H9 (cell line): ENCODE data around the gene LMX1B. TPM values are rescaled to one million over a fixed set of nuclear protein-coding genes. Genes with fewer than 3 reads are reported as not detected.

Experiments used
- DNase-seq: peaks from one replicate; pipeline ENCODE4 v3.0.0-alpha.2; 2017
- H2AFZ ChIP-seq: one replicate; pipeline ENCODE4 v1.6.1; 2013; ENCODE audit warnings: mild to moderate bottlenecking, low read length, control low read depth, moderate library complexity
- H2AK5ac ChIP-seq: 2 replicates; pipeline ENCODE4 v1.6.1; 2013; ENCODE audit warnings: low read length, control low read depth, mixed read lengths; ENCODE audit not compliant: insufficient read length
- H2BK120ac ChIP-seq: one replicate; pipeline ENCODE4 v1.6.1; 2013; ENCODE audit warnings: low read depth, mild to moderate bottlenecking, low read length, control low read depth, inconsistent platforms; ENCODE audit not compliant: poor library complexity, severe bottlenecking
- H2BK12ac ChIP-seq: 2 replicates; pipeline ENCODE4 v1.6.1; 2013; ENCODE audit warnings: low read length, control low read depth, mixed read lengths, low read depth; ENCODE audit not compliant: insufficient read length
- H2BK15ac ChIP-seq: 2 replicates; pipeline ENCODE4 v1.6.1; 2013; ENCODE audit warnings: low read depth, low read length, control low read depth
- H2BK20ac ChIP-seq: one replicate; pipeline ENCODE4 v1.6.1; 2013; ENCODE audit warnings: low read depth, mild to moderate bottlenecking, low read length, control low read depth, inconsistent platforms; ENCODE audit not compliant: poor library complexity, severe bottlenecking
- H2BK5ac ChIP-seq: 2 replicates; pipeline ENCODE4 v1.6.1; 2013; ENCODE audit warnings: low read length, control low read depth, mixed read lengths; ENCODE audit not compliant: insufficient read length
- H3K14ac ChIP-seq: 2 replicates; pipeline ENCODE4 v1.6.1; 2013; ENCODE audit warnings: low read length, control low read depth; ENCODE audit not compliant: insufficient read depth
- H3K18ac ChIP-seq: 2 replicates; pipeline ENCODE4 v1.6.1; 2013; ENCODE audit warnings: low read depth, mild to moderate bottlenecking, mixed read lengths, low read length, control low read depth; ENCODE audit not compliant: insufficient read length
- H3K23ac ChIP-seq: 2 replicates; pipeline ENCODE4 v1.6.1; 2013; ENCODE audit warnings: low read length, control low read depth, mixed read lengths, low read depth; ENCODE audit not compliant: insufficient read length
- H3K23me2 ChIP-seq: 2 replicates; pipeline ENCODE4 v1.6.1; 2013; ENCODE audit warnings: low read depth, mild to moderate bottlenecking, mixed read lengths, low read length, control low read depth; ENCODE audit not compliant: insufficient read length, poor library complexity, severe bottlenecking
- H3K27ac ChIP-seq: 2 replicates; pipeline ENCODE4 v1.5.1; 2013; ENCODE audit warnings: low read length, control low read depth, mixed read lengths, low read depth; ENCODE audit not compliant: insufficient read length
- H3K27me3 ChIP-seq: 2 replicates; pipeline ENCODE4 v1.6.1; 2013; ENCODE audit warnings: low read length, control low read depth, inconsistent platforms; ENCODE audit not compliant: insufficient read depth
- H3K4ac ChIP-seq: 2 replicates; pipeline ENCODE4 v1.6.1; 2013; ENCODE audit warnings: low read depth, mild to moderate bottlenecking, control low read depth, inconsistent platforms, low read length, moderate library complexity
- H3K4me1 ChIP-seq: 2 replicates; pipeline ENCODE4 v1.6.1; 2013; ENCODE audit warnings: low read length, control low read depth, inconsistent platforms; ENCODE audit not compliant: insufficient read depth
- H3K4me2 ChIP-seq: 2 replicates; pipeline ENCODE4 v1.6.1; 2013; ENCODE audit warnings: low read length, control low read depth, mixed read lengths; ENCODE audit not compliant: insufficient read length, insufficient read depth
- H3K56ac ChIP-seq: 2 replicates; pipeline ENCODE4 v1.6.1; 2013; ENCODE audit warnings: low read depth, mild to moderate bottlenecking, mixed read lengths, low read length, control low read depth; ENCODE audit not compliant: insufficient read length
- H3K79me1 ChIP-seq: 2 replicates; pipeline ENCODE4 v1.6.1; 2013; ENCODE audit warnings: low read depth, mild to moderate bottlenecking, moderate library complexity, low read length, control low read depth, inconsistent platforms; ENCODE audit not compliant: insufficient read depth, poor library complexity, severe bottlenecking
- H3K79me2 ChIP-seq: 2 replicates; pipeline ENCODE4 v1.6.1; 2013; ENCODE audit warnings: low read length, control low read depth, inconsistent platforms; ENCODE audit not compliant: insufficient read depth
- H3K9ac ChIP-seq: 2 replicates; pipeline ENCODE4 v1.6.1; 2013; ENCODE audit warnings: low read length, control low read depth, mixed read lengths; ENCODE audit not compliant: insufficient read length; ENCODE audit errors: extremely low read depth
- H3K9me3 ChIP-seq: one replicate; pipeline ENCODE4 v1.6.1; 2013; ENCODE audit warnings: low read depth, low read length, inconsistent platforms; ENCODE audit not compliant: control insufficient read depth
- H3T11ph ChIP-seq: one replicate; pipeline ENCODE4 v1.6.1; 2013; ENCODE audit warnings: mild to moderate bottlenecking, low read length, control low read depth, inconsistent platforms
- H4K20me1 ChIP-seq: one replicate; pipeline ENCODE4 v1.6.1; 2013; ENCODE audit not compliant: control insufficient read depth, insufficient read length, insufficient read depth
- H4K5ac ChIP-seq: 2 replicates; pipeline ENCODE4 v1.6.1; 2013; ENCODE audit warnings: low read depth, mild to moderate bottlenecking, mixed read lengths, low read length, control low read depth; ENCODE audit not compliant: insufficient read length
- H4K8ac ChIP-seq: replicated peaks from 2 replicates; pipeline ENCODE4 v1.6.1; 2013; ENCODE audit warnings: low read length, control low read depth, mixed read lengths, low read depth; ENCODE audit not compliant: insufficient read length
- H4K91ac ChIP-seq: 2 replicates; pipeline ENCODE4 v1.6.1; 2013; ENCODE audit warnings: low read depth, mild to moderate bottlenecking, moderate library complexity, mixed read lengths, low read length, control low read depth; ENCODE audit not compliant: insufficient read length
- H3K27ac Mint-ChIP-seq, 3 experiments: 2 replicates in 2 of 3; 3 replicates in 1 of 3; pipeline ENCODE4 v1.8.0; 2020 to 2021; ENCODE audit warnings: mixed read lengths in 3 of 3, mild to moderate bottlenecking in 1 of 3, moderate library complexity in 1 of 3
- H3K27me3 Mint-ChIP-seq: 2 replicates; pipeline ENCODE4 v1.8.0; 2021; ENCODE audit warnings: low read depth, mild to moderate bottlenecking, moderate library complexity, mixed read lengths
- H3K36me3 Mint-ChIP-seq, 3 experiments: 2 replicates in 2 of 3; 3 replicates in 1 of 3; pipeline ENCODE4 v1.8.0; 2020 to 2021; ENCODE audit warnings: low read depth in 3 of 3, mixed read lengths in 3 of 3; ENCODE audit not compliant: insufficient read depth in 1 of 3
- H3K4me1 Mint-ChIP-seq, 2 experiments: 2 replicates each; pipeline ENCODE4 v1.8.0; 2020; ENCODE audit warnings: mixed read lengths in 2 of 2
- H3K4me3 Mint-ChIP-seq, 2 experiments: 2 replicates in 1 of 2; 3 replicates in 1 of 2; pipeline ENCODE4 v1.8.0; 2020 to 2021; ENCODE audit warnings: mild to moderate bottlenecking in 2 of 2, mixed read lengths in 2 of 2, moderate library complexity in 1 of 2
- H3K9me3 Mint-ChIP-seq, 2 experiments: 2 replicates in 1 of 2; 3 replicates in 1 of 2; pipeline ENCODE4 v1.8.0; 2020; ENCODE audit warnings: mild to moderate bottlenecking in 2 of 2, mixed read lengths in 2 of 2, moderate library complexity in 1 of 2
- CTCF ChIP-seq: fragments of 200-600 bp; sonication (generic); conservative IDR thresholded peaks from 3 replicates; pipeline ENCODE4 v1.8.0; 2021; ENCODE audit warnings: antibody characterized with exemption, mild to moderate bottlenecking
- WGBS: extraction: QIAGEN DNeasy Blood & Tissue Kit; methylation state at CpG from one replicate; pipeline ENCODE4 v1.1.7; 2013; ENCODE audit warnings: missing lambda C conversion rate, low lambda C conversion rate, mixed read lengths; ENCODE audit not compliant: insufficient read length; ENCODE audit errors: extremely low coverage; 5-methylcytosine and 5-hydroxymethylcytosine counted together
- total RNA-seq: library from RNA; stranded (reverse); gene quantifications from 2 replicates; pipeline ENCODE4 v1.2.1, GENCODE V29; 2021

LMX1B gene
- total RNA-seq, 1 experiment from 2014 or later = 0.85 TPM

DNA sequence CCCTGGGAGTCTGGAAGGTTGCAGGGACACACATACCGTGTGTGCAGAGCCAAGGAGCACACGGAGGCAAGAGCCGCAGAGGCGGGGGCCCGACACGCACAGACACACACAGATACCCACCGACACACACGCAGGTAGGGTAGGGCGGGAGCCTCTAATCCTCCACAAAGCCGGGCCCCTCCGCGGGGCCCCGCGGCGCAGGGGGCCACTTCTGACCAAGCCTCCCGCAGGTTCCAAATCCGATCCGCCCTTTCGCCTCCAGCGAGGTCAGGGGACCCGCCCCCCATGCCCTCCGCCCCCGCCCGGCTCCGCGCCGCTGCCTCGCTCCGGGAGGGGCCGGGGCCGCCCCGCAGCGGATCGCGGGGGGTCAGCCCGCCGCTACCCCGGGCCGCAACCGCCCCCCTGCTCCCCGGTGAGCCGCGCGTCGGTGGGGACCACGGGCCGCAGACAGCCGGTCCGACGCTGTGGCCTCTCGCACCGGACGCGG is 1.4 kb upstream of the LMX1B start:
- no CpG with 5 or more reads among the region's 54 CpGs for WGBS
- H4K8ac ChIP-seq = no peak overlapping the region
- no peak overlapping the region for H4K5ac ChIP-seq
- no peak overlapping the region for H3K4ac ChIP-seq
- H3K27me3 ChIP-seq = peaks cover 78% of the 10 kb centered on the region
- H3K9me3 ChIP-seq = no peaks in the 10 kb centered on the region
- no peak overlapping the region for H3K14ac ChIP-seq
- H2BK20ac ChIP-seq = no peak overlapping the region
- H3K9ac ChIP-seq = no peak overlapping the region
- no peak overlapping the region for H2BK12ac ChIP-seq
- no peak overlapping the region for H2BK15ac ChIP-seq
- no peak overlapping the region for H3K27ac ChIP-seq
- no peaks in the 10 kb centered on the region for H3K79me1 ChIP-seq
- H3K27me3 Mint-ChIP-seq = peaks cover 92% of the 10 kb centered on the region
- H3K4me2 ChIP-seq = peak overlapping the region; percentile 64
- H3K27ac Mint-ChIP-seq = no peak overlapping the region
- H3K4me3 Mint-ChIP-seq = peak overlapping the region in 1 of 2 experiments; percentile 78; a peak in 4 of 5 replicates
- H3K56ac ChIP-seq = no peak overlapping the region
- DNase-seq = peak; percentile 40
- H2AFZ ChIP-seq = no peak overlapping the region
- no peak for TF ChIP-seq CTCF
- H3T11ph ChIP-seq = no peak overlapping the region
- no peak overlapping the region for H4K91ac ChIP-seq
- H3K36me3 Mint-ChIP-seq = no peaks in the 10 kb centered on the region; a peak in 1 of 7 replicates
- H2BK5ac ChIP-seq = no peak overlapping the region
- H3K4me1 ChIP-seq = no peaks in the 10 kb centered on the region
- peaks cover 31 to 45% of the 10 kb centered on the region in 2 experiments for H3K4me1 Mint-ChIP-seq
- H3K9me3 Mint-ChIP-seq = peaks cover 0 to 4% of the 10 kb centered on the region in 2 experiments; a peak in 1 of 5 replicates
- no peaks in the 10 kb centered on the region for H3K79me2 ChIP-seq
- no peaks in the 10 kb centered on the region for H4K20me1 ChIP-seq
- no peak overlapping the region for H3K18ac ChIP-seq
- H2AK5ac ChIP-seq = no peak overlapping the region
- peaks cover 28% of the 10 kb centered on the region for H3K23me2 ChIP-seq
- no peak overlapping the region for H3K23ac ChIP-seq
- H2BK120ac ChIP-seq = no peak overlapping the region
